ENCODE measurements around the gene URB2. TPM values are rescaled to one million over a fixed set of nuclear protein-coding genes. Genes with fewer than 3 reads are reported as not detected.
A peak's percentile ranks its signal among the peaks of the same experiment; 100 is the strongest.

The URB2 gene
- total RNA-seq, 1 donor, result 9.0 TPM

DNA sequence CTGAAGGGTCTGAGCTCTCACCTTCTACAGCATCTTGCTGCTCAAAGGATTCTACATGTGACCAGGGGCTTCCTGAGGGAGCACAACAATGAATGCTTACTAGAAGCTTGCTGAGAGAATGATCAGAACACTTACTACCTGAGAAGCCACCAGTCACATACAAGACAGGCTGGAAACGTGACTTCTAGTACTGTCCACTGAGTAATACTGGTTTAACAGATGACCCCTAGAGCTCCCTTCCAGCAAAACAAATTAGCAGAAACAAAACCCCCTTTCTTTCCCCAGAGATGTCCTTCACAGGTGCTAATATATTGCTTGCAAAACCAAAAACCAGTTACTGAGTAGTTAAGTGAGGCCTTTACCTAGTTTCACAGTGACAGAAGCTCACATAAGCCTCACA, 2.2 kb upstream of the URB2 start:
- Histone ChIP-seq H2AFZ (ENCODE audit: low read length) (no peak overlapping the region), H3K4me1 (ENCODE audit: insufficient read depth, low read length) (peaks cover 38% of the 10 kb centered on the region), H3K4me2 (ENCODE audit: insufficient read depth, low read length) (no peak overlapping the region), H3K27ac (ENCODE audit: low read depth, low read length) (no peak overlapping the region), H3K36me3 (ENCODE audit: insufficient read depth, low read length) (no peaks in the 10 kb centered on the region), H3K4me3 (ENCODE audit: insufficient read depth, low read length) (no peak overlapping the region), H3K27me3 (ENCODE audit: insufficient read depth, low read length) (no peaks in the 10 kb centered on the region), H4K20me1 (ENCODE audit: insufficient read depth, low read length) (peaks cover 47% of the 10 kb centered on the region), H3K79me2 (ENCODE audit: insufficient read depth, low read length) (peaks cover 90% of the 10 kb centered on the region), H3K9me3 (ENCODE audit: low read depth, low read length) (no peaks in the 10 kb centered on the region)
- DNase-seq (ENCODE audit: insufficient read length, low spot score, missing footprints), result no peak
- TF ChIP-seq, protein P1, sequence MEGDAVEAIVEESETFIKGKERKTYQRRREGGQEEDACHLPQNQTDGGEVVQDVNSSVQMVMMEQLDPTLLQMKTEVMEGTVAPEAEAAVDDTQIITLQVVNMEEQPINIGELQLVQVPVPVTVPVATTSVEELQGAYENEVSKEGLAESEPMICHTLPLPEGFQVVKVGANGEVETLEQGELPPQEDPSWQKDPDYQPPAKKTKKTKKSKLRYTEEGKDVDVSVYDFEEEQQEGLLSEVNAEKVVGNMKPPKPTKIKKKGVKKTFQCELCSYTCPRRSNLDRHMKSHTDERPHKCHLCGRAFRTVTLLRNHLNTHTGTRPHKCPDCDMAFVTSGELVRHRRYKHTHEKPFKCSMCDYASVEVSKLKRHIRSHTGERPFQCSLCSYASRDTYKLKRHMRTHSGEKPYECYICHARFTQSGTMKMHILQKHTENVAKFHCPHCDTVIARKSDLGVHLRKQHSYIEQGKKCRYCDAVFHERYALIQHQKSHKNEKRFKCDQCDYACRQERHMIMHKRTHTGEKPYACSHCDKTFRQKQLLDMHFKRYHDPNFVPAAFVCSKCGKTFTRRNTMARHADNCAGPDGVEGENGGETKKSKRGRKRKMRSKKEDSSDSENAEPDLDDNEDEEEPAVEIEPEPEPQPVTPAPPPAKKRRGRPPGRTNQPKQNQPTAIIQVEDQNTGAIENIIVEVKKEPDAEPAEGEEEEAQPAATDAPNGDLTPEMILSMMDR (IDR thresholded peaks at IDR 0.05; ENCODE audit: extremely low read depth, low read depth, low read length), result no peak

DNA sequence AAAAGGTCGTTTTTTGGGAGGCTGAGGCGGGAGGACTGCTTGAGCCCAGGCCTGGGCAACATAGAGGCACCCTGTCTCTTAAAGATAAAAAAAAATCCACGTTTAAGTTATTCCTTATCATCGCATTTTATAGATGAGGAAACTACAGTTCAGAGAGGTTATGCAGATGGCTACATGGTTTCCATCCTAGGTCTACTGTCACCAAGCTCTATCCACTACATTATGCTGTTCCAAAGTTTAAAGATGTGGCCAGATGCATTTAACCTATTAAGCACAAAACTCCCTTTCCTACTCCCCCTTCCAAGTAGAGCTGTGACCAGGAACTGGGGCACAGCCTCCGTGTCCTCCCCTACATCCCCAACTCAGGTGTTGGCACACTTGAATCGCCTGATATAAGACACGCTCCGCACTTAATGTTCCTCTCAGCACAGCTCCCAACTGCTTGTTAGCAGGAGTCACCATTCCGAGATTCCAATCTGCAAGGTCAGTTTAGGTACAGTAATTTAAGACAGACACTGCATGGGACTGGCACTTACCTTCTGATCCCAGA, 1.5 kb upstream of the URB2 start:
- H3K79me2 ChIP-seq (ENCODE audit: insufficient read depth, low read length), result peaks cover 85% of the 10 kb centered on the region
- TF ChIP-seq, protein P1 (IDR thresholded peaks at IDR 0.05; ENCODE audit: extremely low read depth, low read depth, low read length), result no peak
- no peaks in the 10 kb centered on the region for H3K9me3 ChIP-seq (ENCODE audit: low read depth, low read length)
- peak overlapping the region; percentile 78 for H3K4me3 ChIP-seq (ENCODE audit: insufficient read depth, low read length)
- peaks cover 45% of the 10 kb centered on the region for H3K4me1 ChIP-seq (ENCODE audit: insufficient read depth, low read length)
- H3K27me3 ChIP-seq (ENCODE audit: insufficient read depth, low read length), result no peaks in the 10 kb centered on the region
- H3K4me2 ChIP-seq (ENCODE audit: insufficient read depth, low read length), result peak overlapping the region; percentile 89
- peaks cover 42% of the 10 kb centered on the region for H4K20me1 ChIP-seq (ENCODE audit: insufficient read depth, low read length)
- H3K27ac ChIP-seq (ENCODE audit: low read depth, low read length), result peak overlapping the region; percentile 42
- H2AFZ ChIP-seq (ENCODE audit: low read length), result peak overlapping the region; percentile 69
- H3K36me3 ChIP-seq (ENCODE audit: insufficient read depth, low read length), result no peaks in the 10 kb centered on the region
- peak; percentile 91 for DNase-seq (ENCODE audit: insufficient read length, low spot score, missing footprints)

DNA sequence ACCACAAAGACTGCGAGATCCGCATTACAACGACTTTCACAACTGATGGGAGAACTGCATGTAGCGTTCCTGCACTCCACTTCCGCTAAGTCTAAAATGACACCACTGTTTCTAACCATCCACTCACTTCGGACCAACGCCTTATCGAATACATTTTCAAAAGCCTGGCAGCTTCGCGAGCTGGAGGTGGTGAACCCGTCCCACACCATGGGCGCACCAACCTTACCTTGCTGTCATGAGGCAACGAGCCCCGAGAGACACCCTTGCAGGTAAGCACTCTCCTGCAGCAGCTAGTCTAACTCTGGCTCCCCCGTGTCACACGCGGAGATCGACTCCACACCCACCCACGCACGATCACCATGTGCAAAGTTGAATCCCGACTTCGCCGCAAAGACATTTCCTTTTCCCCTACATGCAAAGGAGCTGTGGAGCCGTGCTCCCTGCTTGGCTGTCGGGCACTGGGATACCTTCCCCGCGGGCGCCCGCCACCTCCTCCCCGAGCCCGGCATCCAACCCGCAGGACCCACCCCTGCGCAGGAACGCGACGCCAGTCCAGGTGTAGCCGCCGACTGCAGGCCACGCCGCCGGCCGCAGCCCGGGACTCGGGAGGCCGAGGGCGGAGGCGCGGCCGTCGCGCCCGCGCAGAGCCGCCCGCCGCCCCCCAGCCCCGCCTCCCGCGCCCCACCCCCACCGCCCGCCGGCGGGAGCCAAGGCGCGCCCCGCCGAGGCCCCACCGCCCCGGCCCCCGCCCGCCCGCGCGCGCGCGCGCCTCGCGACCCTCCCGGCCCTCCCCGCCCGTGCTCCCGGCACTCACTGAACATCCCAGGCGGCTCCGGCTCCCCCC, 754 bp upstream of the URB2 start:
- TF ChIP-seq, protein P1 (IDR thresholded peaks at IDR 0.05; ENCODE audit: extremely low read depth, low read depth, low read length), result no peak
- Histone ChIP-seq H3K36me3 (ENCODE audit: insufficient read depth, low read length) (no peaks in the 10 kb centered on the region), H3K27ac (ENCODE audit: low read depth, low read length) (peak overlapping the region; percentile 42), H4K20me1 (ENCODE audit: insufficient read depth, low read length) (peaks cover 36% of the 10 kb centered on the region), H3K9me3 (ENCODE audit: low read depth, low read length) (no peaks in the 10 kb centered on the region), H2AFZ (ENCODE audit: low read length) (peak overlapping the region; percentile 69), H3K79me2 (ENCODE audit: insufficient read depth, low read length) (peaks cover 85% of the 10 kb centered on the region), H3K4me2 (ENCODE audit: insufficient read depth, low read length) (peak overlapping the region; percentile 89), H3K27me3 (ENCODE audit: insufficient read depth, low read length) (no peaks in the 10 kb centered on the region), H3K4me1 (ENCODE audit: insufficient read depth, low read length) (peaks cover 52% of the 10 kb centered on the region), H3K4me3 (ENCODE audit: insufficient read depth, low read length) (peak overlapping the region; percentile 96)
- DNase-seq (ENCODE audit: insufficient read length, low spot score, missing footprints), result peak; percentile 95

DNA sequence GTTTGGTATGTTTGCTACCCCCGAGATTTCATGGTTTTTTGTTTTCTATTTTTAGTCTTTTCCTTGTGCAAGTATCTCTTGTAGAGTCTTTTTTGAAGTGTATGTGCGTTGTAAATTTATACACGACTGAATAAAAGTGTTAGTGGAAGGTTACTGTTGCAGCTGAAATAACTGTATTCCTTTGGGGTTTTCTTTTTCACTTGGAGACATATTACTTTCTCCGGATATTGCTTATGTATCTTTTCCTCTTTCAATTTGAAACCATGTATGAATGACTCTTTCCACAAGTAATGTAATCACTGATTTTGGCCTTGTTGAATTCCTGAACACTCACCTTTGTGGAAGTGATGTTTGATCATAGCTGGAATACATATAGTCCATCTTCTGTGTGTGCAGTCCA, 956 bp downstream of the URB2 start:
- DNase-seq (ENCODE audit: insufficient read length, low spot score, missing footprints), result peak; percentile 81
- no peaks in the 10 kb centered on the region for H3K36me3 ChIP-seq (ENCODE audit: insufficient read depth, low read length)
- H3K27me3 ChIP-seq (ENCODE audit: insufficient read depth, low read length), result no peaks in the 10 kb centered on the region
- H3K4me3 ChIP-seq (ENCODE audit: insufficient read depth, low read length), result peak overlapping the region; percentile 96
- TF ChIP-seq, protein P1 (IDR thresholded peaks at IDR 0.05; ENCODE audit: extremely low read depth, low read depth, low read length), result no peak
- H3K4me1 ChIP-seq (ENCODE audit: insufficient read depth, low read length), result peaks cover 37% of the 10 kb centered on the region
- peak overlapping the region; percentile 17 for H3K27ac ChIP-seq (ENCODE audit: low read depth, low read length)
- H3K9me3 ChIP-seq (ENCODE audit: low read depth, low read length), result no peaks in the 10 kb centered on the region
- H2AFZ ChIP-seq (ENCODE audit: low read length), result peak overlapping the region; percentile 65
- H3K79me2 ChIP-seq (ENCODE audit: insufficient read depth, low read length), result peaks cover 84% of the 10 kb centered on the region
- peaks cover 23% of the 10 kb centered on the region for H4K20me1 ChIP-seq (ENCODE audit: insufficient read depth, low read length)
- peak overlapping the region; percentile 93 for H3K4me2 ChIP-seq (ENCODE audit: insufficient read depth, low read length)
